ENCODE results near the gene VPREB3.

- TF ChIP-seq CTCF (IDR thresholded peaks at IDR 0.05): no peak
- TF ChIP-seq EZH2 (IDR thresholded peaks at IDR 0.05; ENCODE audit: borderline replicate concordance, insufficient read depth, low read depth, low read length, poor library complexity, severe bottlenecking): no peak
Observed at GRCh38 chr22:23749841-23750301, 4.4 kb downstream of the VPREB3 start.

Data from B cell (primary cell).